H1 (cell line): ENCODE data around the gene IL2RA. TPM values are rescaled to one million over a fixed set of nuclear protein-coding genes. Genes with fewer than 3 reads are reported as not detected.

Experiments used
- CTCF ChIA-PET: fragments of 300-600 bp; sonication (Branson Sonifier 250); formaldehyde crosslinking; loops from one replicate; lab custom pipeline; 2021; ENCODE audit not compliant: partially characterized antibody; lab: Charles Lee
- POLR2A ChIA-PET: fragments of 300-600 bp; sonication (Branson Sonifier 250); formaldehyde crosslinking; loops from one replicate; lab custom pipeline; 2021; ENCODE audit warnings: inconsistent platforms; ENCODE audit not compliant: partially characterized antibody; lab: Charles Lee
- DNase-seq, 2 experiments: peaks; one replicate each; pipeline versions ENCODE4 v3.0.0 to v3.0.0-alpha.2; 2010 to 2022; ENCODE audit warnings: low spot score in 2 of 2, low read depth in 1 of 2, mixed read lengths in 1 of 2
- FAIRE-seq: peaks from 2 replicates; lab custom pipeline; 2011; peaks lifted over from hg19 to GRCh38; lab: Jason Lieb, UNC
- H2AFZ ChIP-seq: 2 replicates; pipeline ENCODE4 v1.8.1; 2012; ENCODE audit warnings: low read length, inconsistent platforms
- H2AK5ac ChIP-seq: 2 replicates; pipeline ENCODE4 v1.6.1; 2013; ENCODE audit warnings: low read depth, low read length
- H2BK120ac ChIP-seq: replicated peaks from 2 replicates; pipeline ENCODE3; 2013; ENCODE audit warnings: low read depth, low read length, inconsistent platforms
- H2BK12ac ChIP-seq: 2 replicates; pipeline ENCODE4 v1.6.1; 2013; ENCODE audit warnings: low read depth, low read length
- H2BK15ac ChIP-seq: 2 replicates; pipeline ENCODE4 v1.6.1; 2013; ENCODE audit warnings: low read length
- H2BK20ac ChIP-seq: 2 replicates; pipeline ENCODE4 v1.6.1; 2013; ENCODE audit warnings: low read length
- H2BK5ac ChIP-seq: 2 replicates; pipeline ENCODE4 v1.6.1; 2013; ENCODE audit warnings: low read depth, low read length
- H3K14ac ChIP-seq: 2 replicates; pipeline ENCODE4 v1.6.1; 2013; ENCODE audit warnings: inconsistent platforms; ENCODE audit not compliant: insufficient read length
- H3K18ac ChIP-seq: 2 replicates; pipeline ENCODE4 v1.6.1; 2013; ENCODE audit warnings: low read length; ENCODE audit errors: extremely low read depth
- H3K23ac ChIP-seq: 2 replicates; pipeline ENCODE4 v1.6.1; 2013; ENCODE audit warnings: inconsistent platforms; ENCODE audit not compliant: insufficient read length
- H3K23me2 ChIP-seq: 2 replicates; pipeline ENCODE4 v1.6.1; 2013; ENCODE audit warnings: low read depth, low read length
- H3K27ac ChIP-seq: 2 replicates; pipeline ENCODE4 v1.6.1; 2011; ENCODE audit warnings: low read depth, low read length, inconsistent platforms
- H3K27me3 ChIP-seq, 4 experiments: replicated peaks in 1 of 4; 1 replicate in 1 of 4; 2 replicates in 3 of 4; pipeline versions ENCODE4 v1.6.1 to v1.8.1; 2011 to 2013; ENCODE audit warnings: low read length in 3 of 4, mild to moderate bottlenecking in 3 of 4, inconsistent platforms in 2 of 4, mixed read lengths in 2 of 4, moderate library complexity in 1 of 4; ENCODE audit not compliant: control insufficient read depth in 3 of 4, insufficient read depth in 3 of 4; ENCODE audit errors: extremely low read depth in 1 of 4
- H3K36me3 ChIP-seq, 4 experiments: 2 replicates each; pipeline versions ENCODE4 v1.6.1 to v1.8.1; 2011 to 2013; ENCODE audit warnings: mild to moderate bottlenecking in 4 of 4, low read length in 3 of 4, moderate library complexity in 2 of 4, control low read depth in 1 of 4, inconsistent platforms in 1 of 4; ENCODE audit not compliant: insufficient read depth in 4 of 4, control insufficient read depth in 2 of 4
- H3K4ac ChIP-seq: replicated peaks from 2 replicates; pipeline ENCODE3; 2013; ENCODE audit warnings: low read length, low read depth, mixed read lengths, inconsistent platforms; ENCODE audit not compliant: insufficient read length
- H3K4me1 ChIP-seq, 4 experiments: replicated peaks in 1 of 4; 1 replicate in 1 of 4; 2 replicates in 3 of 4; pipeline versions ENCODE4 v1.6.1 to v1.8.1; 2011 to 2013; ENCODE audit warnings: low read length in 3 of 4, inconsistent platforms in 2 of 4, mixed read lengths in 1 of 4; ENCODE audit not compliant: insufficient read depth in 4 of 4, control insufficient read depth in 3 of 4
- H3K4me2 ChIP-seq, 2 experiments: 2 replicates each; pipeline versions ENCODE4 v1.6.1 to v1.8.1; 2011 to 2013; ENCODE audit warnings: low read depth in 2 of 2, low read length in 2 of 2, control low read depth in 1 of 2, inconsistent platforms in 1 of 2, mild to moderate bottlenecking in 1 of 2; ENCODE audit not compliant: insufficient read depth in 1 of 2
- H3K4me3 ChIP-seq, 4 experiments: fragments of 200-600, 300-600 bp in 1 of 4; sonication (generic), shearing (Covaris generic), sonication (Bioruptor Twin) in 1 of 4; 2 replicates each; pipeline versions ENCODE4 v1.5.1 to v1.8.1; 2011 to 2016; ENCODE audit warnings: low read length in 4 of 4, low read depth in 3 of 4, control low read depth in 2 of 4, inconsistent platforms in 2 of 4, mild to moderate bottlenecking in 2 of 4, mixed read lengths in 1 of 4, moderate library complexity in 1 of 4; ENCODE audit not compliant: insufficient read depth in 2 of 4; ENCODE audit errors: extremely low read depth in 1 of 4
- H3K56ac ChIP-seq: replicated peaks from 2 replicates; pipeline ENCODE3; 2013; ENCODE audit warnings: low read depth, mild to moderate bottlenecking, mixed read lengths, low read length, inconsistent platforms; ENCODE audit not compliant: insufficient read length
- H3K79me1 ChIP-seq: 2 replicates; pipeline ENCODE4 v1.6.1; 2013; ENCODE audit warnings: low read depth, low read length, control low read depth
- H3K79me2 ChIP-seq, 2 experiments: 2 replicates each; pipeline versions ENCODE4 v1.6.1 to v1.8.1; 2012 to 2013; ENCODE audit warnings: low read length in 2 of 2, mild to moderate bottlenecking in 2 of 2, inconsistent platforms in 1 of 2; ENCODE audit not compliant: insufficient read depth in 2 of 2, control insufficient read depth in 1 of 2
- H3K9ac ChIP-seq, 4 experiments: replicated peaks in 1 of 4; 1 replicate in 1 of 4; 2 replicates in 3 of 4; pipeline versions ENCODE4 v1.6.1 to v1.8.1; 2011 to 2013; ENCODE audit warnings: low read depth in 3 of 4, low read length in 3 of 4, control low read depth in 2 of 4, mild to moderate bottlenecking in 2 of 4, moderate library complexity in 2 of 4, inconsistent platforms in 1 of 4; ENCODE audit errors: extremely low read depth in 1 of 4
- H3K9me3 ChIP-seq, 2 experiments: 2 replicates each; pipeline versions ENCODE4 v1.6.1 to v1.8.1; 2012 to 2013; ENCODE audit warnings: mild to moderate bottlenecking in 2 of 2, moderate library complexity in 2 of 2, control low read depth in 1 of 2, inconsistent platforms in 1 of 2, low read depth in 1 of 2, low read length in 1 of 2, mixed read lengths in 1 of 2; ENCODE audit not compliant: insufficient read depth in 2 of 2
- H4K20me1 ChIP-seq, 2 experiments: replicated peaks in 1 of 2; 2 replicates each; pipeline versions ENCODE3 to v1.8.1; 2011 to 2013; ENCODE audit warnings: inconsistent platforms in 2 of 2, low read length in 2 of 2, mild to moderate bottlenecking in 1 of 2; ENCODE audit not compliant: insufficient read depth in 2 of 2, control insufficient read depth in 1 of 2
- H4K5ac ChIP-seq: 2 replicates; pipeline ENCODE4 v1.6.1; 2013; ENCODE audit warnings: low read length, low read depth, mixed read lengths, inconsistent platforms; ENCODE audit not compliant: insufficient read length
- H4K8ac ChIP-seq: 2 replicates; pipeline ENCODE4 v1.8.0; 2013; ENCODE audit warnings: mild to moderate bottlenecking, moderate library complexity, low read length, inconsistent platforms; ENCODE audit not compliant: insufficient read depth; ENCODE audit errors: extremely low read depth
- H4K91ac ChIP-seq: replicated peaks from 2 replicates; pipeline ENCODE3; 2013; ENCODE audit warnings: low read length, mixed read lengths, inconsistent platforms; ENCODE audit not compliant: insufficient read length
- NANOG ChIP-seq: IDR thresholded peaks from 2 replicates; pipeline ENCODE4 v1.6.1; 2011; ENCODE audit warnings: low read length, low read depth, mild to moderate bottlenecking, inconsistent platforms; ENCODE audit not compliant: insufficient read depth, poor library complexity, severe bottlenecking
- WGBS, 2 experiments: shearing (Covaris generic) in 1 of 2; methylation state at CpG; one replicate each; pipeline versions ENCODE4 v1.1.6 to v1.1.7; 2013 to 2015; ENCODE audit warnings: low lambda C conversion rate in 2 of 2, mixed read lengths in 2 of 2, inconsistent platforms in 1 of 2, low coverage in 1 of 2, missing lambda C conversion rate in 1 of 2; ENCODE audit not compliant: insufficient replicate concordance in 2 of 2, insufficient coverage in 1 of 2, insufficient read length in 1 of 2; ENCODE audit errors: extremely low coverage in 1 of 2, missing lambda C conversion rate in 1 of 2; 5-methylcytosine and 5-hydroxymethylcytosine counted together
- polyA plus RNA-seq, 7 experiments: library from polyadenylated mRNA; depleted of rRNA in 3 of 7; stranded (reverse) in 5 of 7; unstranded in 2 of 7; fragments of >200 nt in 5 of 7; fragments of 200-250 nt in 2 of 7; gene quantifications; 1 replicate in 5 of 7; 2 replicates in 1 of 7; 4 replicates in 1 of 7; pipeline versions ENCODE4 v1.2.1 to v1.2.3, GENCODE V29; 2011 to 2013; ENCODE audit warnings: missing spikeins in 2 of 7, mixed read lengths in 2 of 7
- total RNA-seq: library from RNA; stranded (reverse); fragmentation: NEBNext Ultra II Directional; extraction: Animal tissue kit (Norgen Biotek cat#: 25700); gene quantifications from 2 replicates; pipeline ENCODE4 v1.2.1, GENCODE V29; 2021

Gene IL2RA
- total and polyA plus RNA-seq, 2 of the 8 experiments (the other 6 are each of a cell fraction or from before 2014, with no cell fraction given): not detected

DNA sequence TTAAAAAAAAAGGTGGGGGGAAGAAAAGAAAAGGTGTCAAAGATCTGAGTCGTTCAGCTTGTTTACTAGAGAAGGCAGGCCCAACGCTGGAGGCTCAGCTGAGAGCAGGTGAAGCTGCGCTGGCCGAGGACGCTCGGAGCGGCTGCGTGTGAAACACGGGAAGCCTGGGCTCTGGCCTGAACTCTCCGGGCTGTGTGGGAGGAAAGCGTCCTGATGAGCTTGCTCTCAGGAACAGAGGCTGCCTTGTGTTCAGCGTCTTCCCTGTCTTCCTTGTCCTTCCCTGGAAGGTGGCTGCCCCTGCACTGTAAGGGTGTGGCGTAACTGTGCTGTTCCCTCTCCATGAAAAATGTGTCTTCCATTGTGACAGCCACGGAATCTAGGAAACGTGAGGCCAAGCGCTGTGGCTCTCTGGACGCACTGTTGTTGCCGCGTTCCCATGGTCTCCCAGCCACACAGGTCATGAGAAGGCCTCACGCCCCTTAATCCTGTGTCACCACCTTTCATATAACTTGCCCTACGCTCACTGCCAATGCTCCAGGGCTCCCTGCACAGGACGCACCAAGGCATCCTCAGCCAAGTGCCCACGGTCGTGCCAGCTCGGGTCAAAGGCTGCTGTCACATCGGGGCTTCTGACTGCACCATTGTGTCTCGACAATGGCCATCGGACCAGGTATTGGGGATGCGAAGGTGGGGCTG, 100.6 kb downstream of the IL2RA start:
- Histone ChIP-seq H3K18ac (no peak overlapping the region), H4K91ac (no peak overlapping the region), H4K8ac (peak overlapping the region; percentile 80; the same call in 1 of the 2 replicates), H4K20me1 (no peaks in the 10 kb centered on the region), H3K27me3 (0 out of 7 replicates have a peak, but pooled peaks cover 0 to 2% (median 0%) of the 10 kb centered on the region in 4 experiments), H3K79me1 (no peaks in the 10 kb centered on the region), H3K27ac (no peak overlapping the region), H2BK12ac (no peak overlapping the region), H2AFZ (no peak overlapping the region), H3K4me3 (no peak overlapping the region), H3K9ac (no peak overlapping the region), H3K4me2 (no peak overlapping the region), H3K36me3 (no peaks in the 10 kb centered on the region), H3K79me2 (no peaks in the 10 kb centered on the region), H4K5ac (no peak overlapping the region), H3K23me2 (no peaks in the 10 kb centered on the region), H2BK20ac (no peak overlapping the region), H2BK5ac (0 out of 2 replicates have a peak overlapping the region, but pooled peaks have one; percentile 29), H2AK5ac (no peak overlapping the region), H3K9me3 (no peaks in the 10 kb centered on the region), H3K14ac (no peak overlapping the region), H2BK120ac (no peak overlapping the region), H3K23ac (no peak overlapping the region), H2BK15ac (peak overlapping the region; percentile 54; the same call in 1 of the 2 replicates), H3K4me1 (no peaks in the 10 kb centered on the region), H3K4ac (no peak overlapping the region), H3K56ac (no peak overlapping the region)
- 87% methylated on average over 29 of the region's 29 CpGs; no CpG with 5 or more reads in 1 of the 2 experiments for WGBS, 2 experiments
- FAIRE-seq: no peak
- no peak for DNase-seq
- CTCF ChIA-PET: interaction anchor here (0.6 to 2.0 kb wide), 4 partner anchors 10 to 343 kb away, joined by 3 to 7 read pairs (median 3); no protein-coding TSS in a partner anchor
- POLR2A ChIA-PET: no interaction called here
- TF ChIP-seq NANOG: no peak
